CD4-positive, alpha-beta T cell treated with Interleukin-10 for 1 hour (primary cell): ENCODE measurements around the gene SNX20.

Experiments
- DNase-seq: peaks from one replicate; pipeline ENCODE4 v3.0.0-alpha.2; 2020

Gene SNX20, protein sequence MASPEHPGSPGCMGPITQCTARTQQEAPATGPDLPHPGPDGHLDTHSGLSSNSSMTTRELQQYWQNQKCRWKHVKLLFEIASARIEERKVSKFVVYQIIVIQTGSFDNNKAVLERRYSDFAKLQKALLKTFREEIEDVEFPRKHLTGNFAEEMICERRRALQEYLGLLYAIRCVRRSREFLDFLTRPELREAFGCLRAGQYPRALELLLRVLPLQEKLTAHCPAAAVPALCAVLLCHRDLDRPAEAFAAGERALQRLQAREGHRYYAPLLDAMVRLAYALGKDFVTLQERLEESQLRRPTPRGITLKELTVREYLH

GRCh38 chr16:50681021-50681885 lies at the start of gene SNX20:
TSS of gene SNX20 (minus strand) at chr16:50681312. CDS start at chr16:50677526, 3,786 bp downstream.
- peak; percentile 82 for DNase-seq

GRCh38 chr16:50724306-50724705 lies 43.2 kb upstream of the SNX20 start:
- no peak for DNase-seq

DNA sequence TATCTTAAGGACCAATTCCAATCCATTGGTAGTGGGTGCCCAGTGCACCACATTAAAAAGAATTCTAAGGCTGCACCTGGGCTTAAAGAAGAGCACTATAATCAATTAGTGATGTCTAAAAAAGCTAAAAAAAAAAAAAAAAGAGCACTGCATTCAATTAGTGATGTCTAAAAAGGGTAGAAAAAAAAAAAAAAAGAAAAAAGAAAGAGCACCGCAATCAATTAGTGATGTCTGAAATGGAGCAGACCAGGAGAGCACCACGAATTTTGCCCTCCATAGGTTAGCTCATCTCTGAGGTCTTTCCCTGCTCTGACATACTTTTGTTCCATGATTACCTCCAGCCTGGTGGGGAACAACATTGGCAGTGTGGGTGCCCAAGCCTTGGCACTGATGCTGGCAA lies 41.8 kb upstream of the SNX20 start:
- no peak for DNase-seq

DNA sequence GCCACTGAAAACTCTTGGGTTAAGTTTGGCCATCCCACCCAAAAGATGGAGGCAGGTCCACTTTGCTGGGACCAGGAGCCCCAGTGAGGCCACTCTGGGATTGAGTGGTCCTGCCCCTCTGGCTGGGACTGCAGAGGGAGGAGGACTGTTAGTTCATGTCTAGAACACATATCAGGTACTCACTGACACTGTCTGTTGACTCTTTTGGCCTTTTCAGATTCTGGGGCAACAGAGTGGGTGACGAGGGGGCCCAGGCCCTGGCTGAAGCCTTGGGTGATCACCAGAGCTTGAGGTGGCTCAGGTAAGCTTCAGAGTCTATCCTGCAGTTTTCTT lies 41.3 kb upstream of the SNX20 start:
- no peak for DNase-seq

DNA sequence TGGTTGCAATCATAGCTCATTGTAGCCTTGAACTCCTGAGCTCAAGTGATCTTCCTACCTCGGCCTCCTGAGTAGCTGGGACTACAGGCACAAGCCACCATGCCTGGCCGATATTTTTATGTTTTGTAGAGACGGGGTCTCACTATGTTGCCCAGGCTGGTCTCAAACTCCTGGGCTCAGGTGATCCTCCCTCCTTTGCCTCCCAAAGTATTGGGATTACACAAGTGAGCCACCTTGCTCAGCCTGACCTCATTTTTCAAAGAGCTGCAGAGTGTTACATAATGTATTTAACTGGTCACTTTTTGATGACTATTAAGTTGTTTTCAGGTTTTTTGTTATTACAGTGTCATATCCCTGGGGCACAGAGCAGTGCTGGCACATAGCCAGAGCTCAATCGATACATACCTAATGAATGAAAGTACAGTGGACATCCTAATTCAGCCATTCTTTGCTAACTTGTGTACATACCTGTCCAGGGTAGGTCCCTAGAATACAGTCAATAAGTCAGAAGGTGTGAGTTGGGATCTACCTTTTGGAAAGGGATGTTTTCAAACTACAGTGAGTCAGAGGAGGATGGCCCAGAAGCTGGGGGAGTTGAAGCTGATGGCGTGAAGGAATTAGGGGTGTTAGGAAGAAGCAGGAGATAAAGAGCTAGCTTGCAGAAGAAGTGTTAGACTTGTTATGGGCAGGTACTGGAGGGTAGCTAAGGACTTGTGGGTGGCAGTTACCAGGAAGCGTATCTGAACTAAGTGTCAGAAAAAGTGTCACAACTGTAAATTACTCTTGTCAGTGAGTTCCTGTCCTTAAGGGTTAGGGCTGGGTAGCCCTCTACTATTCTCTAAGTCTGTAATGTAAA lies 40.7 kb upstream of the SNX20 start:
- DNase-seq, result peak; percentile 47

- peak; percentile 28 for DNase-seq
Observed at GRCh38 chr16:50719401-50720337, 38.6 kb upstream of the SNX20 start.

DNA sequence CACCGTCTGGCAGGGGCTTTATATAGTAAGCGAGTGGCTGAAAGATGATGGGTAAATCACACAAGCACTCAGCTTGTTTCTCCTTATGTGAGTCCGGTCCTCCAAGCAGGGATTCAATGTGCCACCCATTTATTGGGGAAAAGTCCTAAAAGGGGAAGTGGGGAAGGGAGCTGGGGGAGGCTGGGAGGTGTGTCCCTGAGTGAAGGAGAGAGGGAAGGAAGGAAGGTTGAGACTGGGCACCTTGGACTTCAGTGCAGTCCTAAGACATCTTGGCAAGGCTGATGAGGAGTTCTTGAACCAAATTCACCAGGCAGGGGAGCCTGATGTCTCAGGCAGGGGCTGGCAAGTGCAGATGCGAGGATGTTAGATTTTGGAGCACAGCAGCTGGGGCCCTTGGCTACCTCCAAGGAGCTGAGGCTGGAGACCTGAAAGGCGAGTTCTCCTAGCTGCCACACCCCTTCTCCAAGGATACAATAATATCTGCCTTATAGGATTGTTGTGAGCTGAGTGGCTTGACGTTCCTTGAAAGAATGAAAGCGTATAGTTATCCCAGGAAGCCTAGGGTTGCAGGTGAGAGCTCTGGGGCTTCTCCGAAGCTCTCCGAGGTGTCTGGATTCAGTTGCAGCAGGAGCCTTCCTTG lies 37.8 kb upstream of the SNX20 start:
- no peak for DNase-seq

GRCh38 chr16:50718061-50718760 lies 37.1 kb upstream of the SNX20 start:
- no peak for DNase-seq

DNA sequence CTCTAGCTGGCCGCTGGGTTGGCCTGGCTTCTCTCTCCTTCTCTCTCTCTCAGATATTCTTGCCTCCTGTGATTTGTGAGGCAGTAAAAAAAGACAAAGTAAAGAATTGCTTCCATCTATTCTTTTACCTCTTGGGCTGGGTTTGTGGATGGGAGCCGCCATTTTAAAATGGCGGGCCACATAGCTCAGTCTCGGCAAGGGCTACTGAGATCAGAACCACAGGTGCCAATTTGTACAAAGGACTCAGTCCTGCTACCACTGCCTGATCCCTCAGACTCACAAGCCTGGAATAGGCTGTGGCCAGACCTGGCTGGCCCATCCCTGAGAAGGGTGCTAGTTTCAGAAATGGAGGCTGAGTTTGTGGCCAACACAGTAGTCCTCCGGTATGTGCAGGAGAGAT lies 36.4 kb upstream of the SNX20 start:
- no peak for DNase-seq

DNA sequence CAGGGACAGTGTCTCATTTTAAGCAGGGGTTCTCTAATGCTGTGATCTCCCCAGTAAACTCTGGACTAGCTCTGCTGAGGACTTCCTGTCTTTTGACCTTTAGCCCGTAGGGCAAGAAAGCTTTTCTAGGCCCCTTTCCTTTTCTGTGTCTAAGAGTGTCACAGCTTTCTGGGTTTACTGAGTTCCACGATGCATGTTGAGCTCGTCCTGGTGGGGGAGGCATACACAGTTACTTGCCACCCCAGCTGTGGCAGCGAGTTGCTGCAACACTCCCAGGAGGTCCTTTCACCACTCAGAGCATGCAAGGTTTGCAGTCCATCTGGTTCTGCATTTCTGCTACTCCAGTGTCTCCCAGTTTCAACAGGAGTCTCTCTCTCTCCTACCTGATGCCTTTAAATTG lies 36.0 kb upstream of the SNX20 start:
- no peak for DNase-seq

DNA sequence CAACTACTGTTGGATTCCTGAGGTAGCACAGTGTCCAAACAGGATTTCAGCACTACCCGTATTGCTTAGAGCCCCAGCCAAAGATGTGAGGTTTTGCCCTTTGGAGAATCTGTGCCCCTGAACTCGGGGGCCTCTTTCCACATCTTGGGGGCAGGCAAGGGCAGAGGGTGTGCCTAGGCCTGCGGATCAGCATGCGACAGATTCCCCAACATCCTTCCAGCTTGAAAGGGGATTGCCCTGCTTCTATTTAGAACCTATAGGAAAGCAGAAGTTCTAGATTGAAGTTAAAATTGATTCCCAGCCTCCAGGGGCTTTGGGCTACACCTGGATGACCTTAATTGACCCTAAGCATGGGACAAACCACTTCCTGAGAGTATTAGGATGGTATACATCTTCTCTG lies 31.8 kb upstream of the SNX20 start:
- DNase-seq, result no peak

DNA sequence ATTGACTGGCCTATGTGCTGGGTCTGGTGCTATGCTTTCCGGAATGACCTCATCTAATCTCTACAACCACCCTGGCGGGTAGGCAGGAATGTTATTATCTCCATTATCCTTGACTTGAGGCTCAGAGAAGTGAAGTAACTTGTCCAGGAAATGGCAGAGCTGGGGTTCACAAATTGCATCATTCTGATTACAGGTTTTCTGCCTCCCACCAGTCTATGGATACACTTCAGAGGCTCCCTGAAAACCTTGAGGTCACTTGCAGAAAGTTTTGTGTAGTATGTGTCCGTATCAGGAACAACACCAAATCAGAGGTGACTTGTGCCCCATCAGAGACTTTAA lies 31.4 kb upstream of the SNX20 start:
- no peak for DNase-seq

DNA sequence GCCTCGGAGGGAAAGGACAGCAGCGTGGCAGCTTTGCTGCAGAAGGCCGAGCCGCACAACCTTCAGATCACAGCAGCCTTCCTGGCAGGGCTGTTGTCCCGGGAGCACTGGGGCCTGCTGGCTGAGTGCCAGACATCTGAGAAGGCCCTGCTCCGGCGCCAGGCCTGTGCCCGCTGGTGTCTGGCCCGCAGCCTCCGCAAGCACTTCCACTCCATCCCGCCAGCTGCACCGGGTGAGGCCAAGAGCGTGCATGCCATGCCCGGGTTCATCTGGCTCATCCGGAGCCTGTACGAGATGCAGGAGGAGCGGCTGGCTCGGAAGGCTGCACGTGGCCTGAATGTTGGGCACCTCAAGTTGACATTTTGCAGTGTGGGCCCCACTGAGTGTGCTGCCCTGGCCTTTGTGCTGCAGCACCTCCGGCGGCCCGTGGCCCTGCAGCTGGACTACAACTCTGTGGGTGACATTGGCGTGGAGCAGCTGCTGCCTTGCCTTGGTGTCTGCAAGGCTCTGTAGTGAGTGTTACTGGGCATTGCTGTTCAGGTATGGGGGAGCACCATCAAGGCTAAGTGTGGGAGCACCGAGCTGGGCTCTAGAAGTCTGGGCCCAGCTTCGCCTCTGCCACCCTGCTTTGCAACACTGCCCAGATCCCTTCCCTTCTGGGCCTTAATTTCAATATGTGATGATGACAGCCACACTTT lies 30.9 kb upstream of the SNX20 start:
- DNase-seq, result no peak

DNA sequence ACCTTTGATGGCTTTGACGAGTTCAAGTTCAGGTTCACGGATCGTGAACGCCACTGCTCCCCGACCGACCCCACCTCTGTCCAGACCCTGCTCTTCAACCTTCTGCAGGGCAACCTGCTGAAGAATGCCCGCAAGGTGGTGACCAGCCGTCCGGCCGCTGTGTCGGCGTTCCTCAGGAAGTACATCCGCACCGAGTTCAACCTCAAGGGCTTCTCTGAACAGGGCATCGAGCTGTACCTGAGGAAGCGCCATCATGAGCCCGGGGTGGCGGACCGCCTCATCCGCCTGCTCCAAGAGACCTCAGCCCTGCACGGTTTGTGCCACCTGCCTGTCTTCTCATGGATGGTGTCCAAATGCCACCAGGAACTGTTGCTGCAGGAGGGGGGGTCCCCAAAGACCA lies 29.9 kb upstream of the SNX20 start:
- DNase-seq, result no peak

GRCh38 chr16:50709980-50710379 lies 28.9 kb upstream of the SNX20 start:
- DNase-seq, result no peak

DNA sequence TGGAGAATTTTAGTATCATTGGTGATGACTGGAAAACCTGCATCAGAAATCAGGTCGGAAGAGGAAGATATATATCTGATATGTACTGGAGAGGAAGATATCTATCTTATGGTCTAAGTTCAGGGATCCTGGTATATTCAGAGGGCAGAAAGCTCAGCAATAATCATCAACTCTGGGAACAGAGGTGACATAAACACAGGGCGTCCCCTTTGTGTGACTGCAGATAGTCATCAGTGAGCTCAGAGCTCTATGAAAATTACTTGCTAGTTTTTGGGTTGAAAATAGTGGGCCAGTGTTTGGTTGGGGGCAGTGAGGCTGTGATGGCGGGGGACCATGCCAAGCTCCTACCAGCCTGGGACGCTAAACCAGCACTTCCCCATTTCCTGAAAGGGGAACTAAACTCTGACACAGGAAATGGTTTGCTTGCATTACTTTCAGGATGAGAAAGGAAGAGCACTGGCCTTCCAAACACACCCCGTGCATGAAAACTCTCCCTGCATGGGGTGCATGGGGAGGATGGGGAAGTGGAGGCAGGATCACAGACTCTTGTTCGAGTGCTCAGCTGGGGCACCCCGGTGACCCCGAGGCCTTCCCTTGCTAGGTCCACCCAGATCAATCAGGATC lies 28.1 kb upstream of the SNX20 start:
- no peak for DNase-seq

DNA sequence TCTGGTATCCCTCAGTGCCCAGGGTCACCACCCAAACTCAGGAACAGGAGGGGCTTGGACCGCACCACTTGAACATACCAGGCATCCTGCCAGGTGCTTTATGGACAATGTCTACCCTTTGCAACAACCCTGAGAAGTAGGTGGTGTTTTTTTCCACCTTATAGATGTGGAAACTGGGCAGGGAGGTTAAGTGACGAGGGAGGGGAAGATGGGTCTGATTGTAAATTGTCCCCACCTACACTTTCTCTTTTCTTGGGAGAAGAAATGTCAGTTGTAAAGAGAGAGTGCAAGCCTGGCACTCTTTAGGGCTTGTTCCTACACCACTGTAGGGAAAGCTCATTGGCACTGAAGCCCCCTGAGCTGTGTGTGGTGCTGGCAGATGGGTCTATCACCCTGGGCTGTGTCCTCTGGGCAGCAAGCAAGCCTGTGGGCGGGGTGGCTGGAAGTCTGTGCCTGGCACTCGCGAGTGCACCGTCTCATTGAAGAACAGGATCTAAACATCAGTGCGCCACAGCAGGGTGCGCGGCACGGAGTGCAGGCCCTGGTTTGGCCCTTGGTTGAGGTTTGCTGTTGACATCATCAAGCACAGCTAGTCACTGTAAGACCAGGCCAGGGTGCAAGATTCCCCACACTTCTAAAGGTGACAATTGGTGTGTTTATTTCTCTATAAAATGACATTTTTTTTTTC lies 27.4 kb upstream of the SNX20 start:
- no peak for DNase-seq

DNA sequence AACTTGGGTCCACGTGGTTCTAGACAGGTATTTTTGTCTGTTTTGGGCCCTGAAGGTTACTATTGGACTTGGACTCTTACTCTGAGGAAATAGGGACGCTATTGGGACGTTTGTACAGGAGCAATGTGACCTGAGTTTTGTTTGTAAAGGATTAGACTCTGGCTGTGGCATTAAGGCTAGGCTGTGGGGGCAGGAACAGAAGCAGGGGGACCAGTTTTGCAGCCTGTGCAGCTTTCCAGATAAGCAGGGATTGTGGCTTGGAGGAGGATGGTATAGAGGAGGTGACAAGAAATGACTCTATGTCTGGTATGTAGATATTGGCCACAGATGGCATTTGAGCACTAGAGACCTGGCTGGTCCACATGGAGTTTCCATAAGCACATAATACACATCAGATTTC lies 25.1 kb upstream of the SNX20 start:
- no peak for DNase-seq

DNA sequence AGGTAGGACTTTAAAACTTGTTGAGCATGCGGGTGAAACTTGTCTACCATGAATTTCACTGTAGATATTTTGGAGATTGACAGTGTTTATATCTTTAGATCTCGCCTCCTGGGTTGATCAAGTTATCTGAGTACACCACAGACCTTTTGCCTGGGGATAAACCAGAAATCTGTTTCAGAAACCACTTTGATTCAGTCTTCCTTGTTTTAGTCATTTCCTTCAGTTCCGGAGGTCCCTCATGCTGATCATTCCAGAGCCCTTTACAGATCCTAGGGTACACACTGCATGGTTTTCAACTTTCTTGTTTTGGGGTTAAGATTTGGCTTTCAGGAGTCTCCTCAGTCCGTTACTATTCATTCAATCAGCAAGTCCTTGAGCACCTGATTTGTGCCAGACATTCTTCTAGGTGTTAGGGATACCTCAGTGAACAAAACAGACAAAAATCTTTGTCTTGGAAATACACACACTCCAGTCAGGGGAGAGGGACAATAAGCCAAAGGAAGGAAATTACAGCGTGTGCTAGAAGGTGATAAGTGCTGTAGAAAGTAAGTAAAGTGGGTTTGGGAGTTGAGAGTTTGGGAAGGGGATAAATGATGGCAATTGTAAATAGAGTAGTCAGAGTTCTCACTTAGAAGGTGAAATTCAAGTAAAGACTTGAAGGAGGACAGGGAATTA lies 24.5 kb upstream of the SNX20 start:
- DNase-seq, result no peak
